Suprapubic skin (tissue), 4 donors: ENCODE data around the gene SYT1.

Experiments used
- EP300 ChIP-seq: sonication (generic); formaldehyde crosslinking; IDR thresholded peaks from one replicate; pipeline ENCODE4 v1.6.1; 2017; ENCODE audit warnings: antibody characterized with exemption
- POLR2A ChIP-seq, 2 donors: fragments of 450-650 bp; IDR thresholded peaks; one replicate each; pipeline ENCODE4 v1.6.1; 2017; ENCODE audit warnings: antibody characterized with exemption in 2 of 2, mild to moderate bottlenecking in 2 of 2, moderate library complexity in 2 of 2
- POLR2AphosphoS5 ChIP-seq, 3 donors: sonication (generic); formaldehyde crosslinking; IDR thresholded peaks; one replicate each; pipeline ENCODE4 v1.6.1; 2017; ENCODE audit warnings: antibody characterized with exemption in 3 of 3
- TF ChIP-seq, protein P1 (sequence below), 2 donors: fragments of 200-600 bp in 1 of 2; fragments of 450-650 bp in 1 of 2; sonication (generic) in 1 of 2; IDR thresholded peaks; one replicate each; pipeline ENCODE4 v1.5.1; 2016 to 2019; ENCODE audit warnings: antibody characterized with exemption in 2 of 2, mild to moderate bottlenecking in 1 of 2, moderate library complexity in 1 of 2

DNA sequence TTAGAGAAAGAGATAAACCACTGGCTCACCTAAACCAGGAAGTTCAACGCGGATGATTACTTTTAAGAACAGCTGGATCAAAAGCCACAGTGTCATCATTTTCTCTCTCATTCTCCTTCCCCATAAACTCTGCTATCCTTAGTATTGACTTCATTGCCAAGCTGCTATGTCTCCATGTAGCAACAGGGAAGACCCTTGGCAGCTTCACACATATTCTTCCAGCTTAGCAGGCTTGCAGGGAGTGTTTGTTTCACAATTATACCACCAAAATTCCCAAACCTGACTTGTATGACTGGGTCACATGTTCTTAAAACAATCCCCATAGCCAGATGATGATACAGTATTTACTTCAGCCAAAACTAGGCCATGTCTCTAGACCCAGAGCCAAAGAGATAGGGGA is 590.7 kb downstream of the SYT1 start:
- TF ChIP-seq, protein P1, sequence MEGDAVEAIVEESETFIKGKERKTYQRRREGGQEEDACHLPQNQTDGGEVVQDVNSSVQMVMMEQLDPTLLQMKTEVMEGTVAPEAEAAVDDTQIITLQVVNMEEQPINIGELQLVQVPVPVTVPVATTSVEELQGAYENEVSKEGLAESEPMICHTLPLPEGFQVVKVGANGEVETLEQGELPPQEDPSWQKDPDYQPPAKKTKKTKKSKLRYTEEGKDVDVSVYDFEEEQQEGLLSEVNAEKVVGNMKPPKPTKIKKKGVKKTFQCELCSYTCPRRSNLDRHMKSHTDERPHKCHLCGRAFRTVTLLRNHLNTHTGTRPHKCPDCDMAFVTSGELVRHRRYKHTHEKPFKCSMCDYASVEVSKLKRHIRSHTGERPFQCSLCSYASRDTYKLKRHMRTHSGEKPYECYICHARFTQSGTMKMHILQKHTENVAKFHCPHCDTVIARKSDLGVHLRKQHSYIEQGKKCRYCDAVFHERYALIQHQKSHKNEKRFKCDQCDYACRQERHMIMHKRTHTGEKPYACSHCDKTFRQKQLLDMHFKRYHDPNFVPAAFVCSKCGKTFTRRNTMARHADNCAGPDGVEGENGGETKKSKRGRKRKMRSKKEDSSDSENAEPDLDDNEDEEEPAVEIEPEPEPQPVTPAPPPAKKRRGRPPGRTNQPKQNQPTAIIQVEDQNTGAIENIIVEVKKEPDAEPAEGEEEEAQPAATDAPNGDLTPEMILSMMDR (IDR thresholded peaks at IDR 0.05) = no peak
- TF ChIP-seq EP300 (no peak), POLR2A (IDR thresholded peaks at IDR 0.05) (no peak), POLR2AphosphoS5 (IDR thresholded peaks at IDR 0.05) (no peak)
